PC-9 (cell line): Measurements from ENCODE around the gene ZNF518B.

ENCODE experiments used
- CTCF ChIP-seq: fragments of 200-600 bp; sonication (generic); conservative IDR thresholded peaks from 2 replicates; pipeline ENCODE4 v1.6.1; 2017; ENCODE audit warnings: mixed run types, antibody characterized with exemption, mild to moderate bottlenecking, moderate library complexity
- EZH2 ChIP-seq: fragments of 200-600 bp; sonication (generic); IDR thresholded peaks from 2 replicates; pipeline ENCODE4 v1.8.0; 2017; ENCODE audit warnings: antibody characterized with exemption, low read depth

- TF ChIP-seq CTCF (no peak), EZH2 (no peak)
Observed at GRCh38 chr4:10437735-10438134, 19.5 kb downstream of the ZNF518B start.
